ENCODE measurements around the gene MGAT5. TPM values are rescaled to one million over a fixed set of nuclear protein-coding genes. Genes with fewer than 3 reads are reported as not detected.

Gene MGAT5
- total RNA-seq, 1 donor from 2014 or later: 23.7 TPM

DNA sequence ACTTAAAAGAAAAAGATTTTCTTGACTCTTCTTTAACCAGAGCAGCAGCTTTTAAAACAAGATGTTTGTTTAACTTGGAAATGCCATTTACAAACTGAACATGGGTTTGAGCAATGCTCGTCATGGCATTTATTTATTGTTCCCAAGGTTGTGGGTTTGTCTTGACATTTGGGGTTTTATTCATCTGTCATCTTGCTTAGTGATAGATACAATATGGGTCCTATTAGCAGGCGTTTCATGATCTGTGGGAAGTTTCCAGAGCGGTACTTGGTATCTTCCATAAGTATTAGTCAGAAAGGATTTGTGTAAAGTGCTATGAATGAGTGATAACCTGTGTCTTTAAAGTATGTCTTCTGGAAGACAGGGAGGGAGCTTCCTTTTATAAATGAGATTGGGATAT lies 29.9 kb upstream of the MGAT5 start:
- intact Hi-C loops (cut with micrococcal nuclease): no loop called here
- H3K27me3 Mint-ChIP-seq: no peaks in the 10 kb centered on the region
- H3K9me3 Mint-ChIP-seq: peaks cover 8% of the 10 kb centered on the region

DNA sequence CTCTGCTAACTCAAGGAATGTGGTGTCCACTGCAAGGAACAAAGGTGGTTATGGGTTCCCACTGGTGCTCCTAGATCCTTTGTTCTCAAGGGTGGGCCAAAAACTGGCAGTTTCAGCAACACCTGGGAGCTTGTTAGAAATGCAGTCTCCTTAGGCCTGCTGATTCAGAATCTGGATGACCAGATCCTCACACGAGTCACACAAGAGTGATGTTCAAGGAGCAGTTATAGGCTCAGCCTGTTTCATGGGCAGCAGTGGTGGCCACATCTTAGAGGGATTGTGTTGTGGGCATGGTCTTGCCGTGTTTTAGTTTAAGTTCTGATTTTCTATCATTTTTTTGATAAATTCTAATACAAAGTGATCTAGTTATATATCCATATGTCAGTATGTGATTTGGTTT lies 28.7 kb upstream of the MGAT5 start:
- intact Hi-C loops (cut with micrococcal nuclease): no loop called here
- Mint-ChIP-seq H3K4me1 (peaks cover 9% of the 10 kb centered on the region), H3K27me3 (no peaks in the 10 kb centered on the region), H3K36me3 (ENCODE audit: low read depth) (peaks cover 14% of the 10 kb centered on the region), H3K9me3 (peaks cover 13% of the 10 kb centered on the region), H3K27ac (no peak overlapping the region), H3K4me3 (no peak overlapping the region)
- no peak for DNase-seq

More for the DNA sequence above, 29.9 kb upstream of the MGAT5 start:
- Mint-ChIP-seq H3K36me3 (ENCODE audit: low read depth) (peaks cover 13% of the 10 kb centered on the region), H3K4me1 (peaks cover 14% of the 10 kb centered on the region), H3K27ac (no peak overlapping the region), H3K4me3 (no peak overlapping the region)
- DNase-seq: no peak

DNA sequence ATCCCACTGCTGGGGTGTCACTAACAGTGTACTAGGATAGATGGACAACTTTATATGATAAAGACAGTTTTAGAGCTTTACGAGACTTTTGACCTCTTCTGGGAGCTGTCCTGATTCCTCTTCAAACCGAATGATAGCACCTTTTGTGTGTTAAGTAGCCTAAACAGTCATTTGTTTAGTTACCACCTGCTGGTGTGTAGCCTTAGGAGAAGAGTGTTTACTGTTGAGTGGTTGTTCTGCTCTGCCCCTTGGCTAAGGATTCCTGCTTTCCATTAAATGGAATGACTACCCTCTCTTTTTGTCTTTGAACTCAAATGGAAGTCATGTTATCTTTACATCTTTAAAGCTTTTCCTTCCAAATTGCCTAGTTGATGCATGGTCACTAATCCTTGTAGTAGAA lies 28.0 kb upstream of the MGAT5 start:
- intact Hi-C loops (cut with micrococcal nuclease): no loop called here
- no peak for DNase-seq
- no peak overlapping the region for H3K4me3 Mint-ChIP-seq
- H3K27ac Mint-ChIP-seq: no peak overlapping the region
- H3K27me3 Mint-ChIP-seq: no peaks in the 10 kb centered on the region
- peaks cover 11% of the 10 kb centered on the region for H3K4me1 Mint-ChIP-seq
- peaks cover 14% of the 10 kb centered on the region for H3K36me3 Mint-ChIP-seq (ENCODE audit: low read depth)
- H3K9me3 Mint-ChIP-seq: peaks cover 13% of the 10 kb centered on the region

DNA sequence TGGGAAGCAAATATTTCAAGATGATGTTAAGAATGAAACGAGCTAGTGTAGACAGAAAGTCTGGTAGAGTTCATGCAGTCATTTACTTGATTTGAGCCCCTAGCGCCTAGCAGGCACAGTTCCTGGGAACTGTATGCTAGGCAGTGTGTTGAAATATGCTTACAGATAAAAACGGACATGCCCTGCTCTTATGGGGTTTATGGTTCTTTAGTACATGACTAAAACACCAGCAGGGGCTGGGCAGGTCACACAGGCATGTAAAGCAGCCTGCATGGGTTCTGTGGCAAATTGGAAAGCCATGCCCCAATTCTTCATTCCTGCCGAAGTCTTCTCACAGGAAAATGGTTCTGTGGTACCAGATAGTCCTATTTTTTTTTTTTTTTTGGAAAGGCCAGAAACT lies 27.3 kb upstream of the MGAT5 start:
- H3K9me3 Mint-ChIP-seq: peaks cover 13% of the 10 kb centered on the region
- no peak overlapping the region for H3K4me3 Mint-ChIP-seq
- no peaks in the 10 kb centered on the region for H3K27me3 Mint-ChIP-seq
- intact Hi-C loops (cut with micrococcal nuclease): no loop called here
- no peak for DNase-seq
- no peak overlapping the region for H3K27ac Mint-ChIP-seq
- peaks cover 14% of the 10 kb centered on the region for H3K36me3 Mint-ChIP-seq (ENCODE audit: low read depth)
- peaks cover 16% of the 10 kb centered on the region for H3K4me1 Mint-ChIP-seq

DNA sequence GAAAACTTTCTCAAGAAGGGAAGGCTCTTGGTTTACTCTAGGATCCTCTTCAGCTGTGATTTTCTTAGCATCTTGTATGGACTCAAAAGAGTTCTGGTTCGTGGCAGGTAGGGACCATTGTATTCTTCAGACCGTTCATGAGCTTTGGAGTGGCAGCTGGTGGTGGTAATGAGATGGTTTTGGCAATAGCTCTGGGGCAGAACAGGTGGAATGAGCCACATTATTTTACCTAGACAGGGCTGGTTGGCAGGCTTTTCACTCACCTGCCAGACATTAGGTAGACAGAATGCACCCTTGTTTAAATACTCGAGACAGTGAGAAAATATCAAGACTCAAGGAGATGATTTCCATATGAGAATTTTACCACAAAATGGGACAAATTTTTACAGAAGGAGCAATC lies 26.2 kb upstream of the MGAT5 start:
- DNase-seq: no peak
- Mint-ChIP-seq H3K36me3 (ENCODE audit: low read depth) (peaks cover 17% of the 10 kb centered on the region), H3K27me3 (no peaks in the 10 kb centered on the region), H3K27ac (no peak overlapping the region), H3K9me3 (peaks cover 18% of the 10 kb centered on the region), H3K4me1 (peaks cover 27% of the 10 kb centered on the region), H3K4me3 (no peak overlapping the region)
- intact Hi-C loops (cut with micrococcal nuclease): no loop called here

DNA sequence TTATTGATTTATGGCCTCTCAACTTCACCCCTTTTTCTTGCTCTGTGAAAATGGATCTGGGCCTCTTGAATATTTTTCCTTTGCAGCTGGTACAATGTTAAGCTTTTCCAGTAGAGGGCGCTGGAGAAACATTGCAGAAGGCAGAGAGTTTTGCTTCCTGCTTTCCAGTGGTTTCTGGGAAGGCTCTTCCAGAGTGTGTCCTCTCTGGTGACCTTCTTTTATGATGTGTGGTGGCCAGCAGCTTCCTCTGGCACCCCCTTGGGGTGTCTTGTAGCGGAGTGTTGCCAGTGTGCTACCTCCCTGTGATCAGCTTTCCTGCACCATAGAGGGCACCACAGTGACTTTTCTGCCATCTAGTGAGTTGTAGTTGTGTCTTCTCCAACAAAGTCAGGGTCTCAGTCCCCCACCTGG lies 25.4 kb upstream of the MGAT5 start:
- Mint-ChIP-seq H3K9me3 (peaks cover 18% of the 10 kb centered on the region), H3K36me3 (ENCODE audit: low read depth) (peaks cover 17% of the 10 kb centered on the region), H3K4me3 (no peak overlapping the region), H3K27me3 (no peaks in the 10 kb centered on the region), H3K27ac (no peak overlapping the region), H3K4me1 (peaks cover 35% of the 10 kb centered on the region)
- intact Hi-C loops (cut with micrococcal nuclease): no loop called here
- DNase-seq: no peak

DNA sequence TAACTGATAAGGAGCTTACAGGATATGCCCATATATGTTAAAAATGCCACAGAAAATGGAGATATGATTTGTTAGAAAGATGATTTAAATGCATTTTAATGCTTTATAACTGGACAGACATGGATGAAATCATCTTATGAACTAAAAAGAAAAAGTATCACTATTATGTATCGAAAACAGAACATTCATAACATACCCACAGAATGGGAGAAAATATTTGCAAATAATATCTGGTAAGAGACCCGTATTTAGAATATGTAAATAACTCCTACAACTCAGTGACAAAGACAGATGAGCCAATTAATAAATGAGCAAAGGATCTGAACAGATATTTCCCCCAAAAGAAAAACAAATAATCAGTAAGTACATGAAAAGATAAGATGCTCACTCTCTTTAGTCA lies 24.3 kb upstream of the MGAT5 start:
- no peak overlapping the region for H3K27ac Mint-ChIP-seq

DNA sequence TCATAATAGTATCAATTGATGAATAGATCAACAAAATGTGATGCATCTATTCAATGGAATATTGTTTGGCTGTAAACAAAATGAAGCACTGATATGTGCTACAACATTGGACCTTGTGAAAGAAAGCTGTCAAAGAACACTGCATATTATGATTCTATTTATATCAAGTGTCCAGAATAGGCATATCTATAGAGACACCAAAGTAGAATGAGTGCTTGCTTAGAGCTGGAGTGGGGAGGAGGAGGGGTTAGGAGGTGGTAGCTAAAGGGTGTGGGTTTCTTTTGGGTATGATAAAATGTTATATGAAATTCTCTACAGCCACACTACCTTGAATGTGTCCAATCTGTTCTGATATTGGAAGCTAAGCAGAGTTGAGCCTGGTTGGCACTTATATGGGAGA lies 23.0 kb upstream of the MGAT5 start:
- H3K27ac Mint-ChIP-seq: peak overlapping the region; percentile 48
- peaks cover 18% of the 10 kb centered on the region for H3K9me3 Mint-ChIP-seq
- H3K4me3 Mint-ChIP-seq: no peak overlapping the region
- H3K4me1 Mint-ChIP-seq: peaks cover 53% of the 10 kb centered on the region
- intact Hi-C loops (cut with micrococcal nuclease): loop anchor here (5.0 kb wide), 1 partner anchor 181 kb away; no protein-coding TSS in a partner anchor
- peaks cover 17% of the 10 kb centered on the region for H3K36me3 Mint-ChIP-seq (ENCODE audit: low read depth)
- no peak for DNase-seq
- no peaks in the 10 kb centered on the region for H3K27me3 Mint-ChIP-seq

More for the DNA sequence above, 24.3 kb upstream of the MGAT5 start:
- peaks cover 43% of the 10 kb centered on the region for H3K4me1 Mint-ChIP-seq
- peaks cover 18% of the 10 kb centered on the region for H3K9me3 Mint-ChIP-seq
- H3K27me3 Mint-ChIP-seq: no peaks in the 10 kb centered on the region
- no peak overlapping the region for H3K4me3 Mint-ChIP-seq
- H3K36me3 Mint-ChIP-seq (ENCODE audit: low read depth): peaks cover 17% of the 10 kb centered on the region
- intact Hi-C loops (cut with micrococcal nuclease): no loop called here
- no peak for DNase-seq

DNA sequence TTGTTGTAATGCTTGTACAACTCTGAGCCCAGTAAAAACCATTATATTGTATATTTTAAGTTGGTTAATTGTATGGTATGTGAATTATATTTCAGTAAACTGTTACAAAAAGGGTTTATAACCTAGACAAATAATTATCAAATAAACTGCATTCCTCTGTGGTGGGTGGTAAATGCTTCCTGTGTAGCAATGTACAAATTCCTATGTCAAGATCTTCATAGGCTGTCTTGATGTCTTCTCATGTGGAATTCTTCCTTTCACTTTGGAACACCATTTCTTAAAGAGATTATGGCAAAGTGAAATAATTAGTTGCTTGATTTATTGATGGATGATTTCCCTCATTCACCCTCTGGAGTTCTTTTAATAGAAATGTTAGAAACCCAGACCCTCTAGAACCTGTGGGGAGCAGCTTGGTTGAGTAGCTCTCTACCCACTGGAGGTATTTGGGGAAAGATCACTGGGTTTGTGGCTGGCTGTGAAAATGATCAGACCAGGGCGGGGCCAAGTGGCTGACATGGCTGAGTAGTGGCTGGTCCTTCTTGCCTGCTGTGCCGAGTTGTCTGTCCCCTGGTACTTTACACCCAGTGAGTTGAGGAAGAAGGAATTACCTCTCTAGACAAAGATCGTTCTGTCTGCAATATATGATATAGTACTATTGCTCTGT lies 22.4 kb upstream of the MGAT5 start:
- intact Hi-C loops (cut with micrococcal nuclease): loop anchor here (5.0 kb wide), 1 partner anchor 181 kb away; no protein-coding TSS in a partner anchor
- peak overlapping the region; percentile 84 for H3K27ac Mint-ChIP-seq
- H3K4me1 Mint-ChIP-seq: peaks cover 58% of the 10 kb centered on the region
- peaks cover 18% of the 10 kb centered on the region for H3K9me3 Mint-ChIP-seq
- H3K4me3 Mint-ChIP-seq: peak overlapping the region; percentile 38
- H3K27me3 Mint-ChIP-seq: no peaks in the 10 kb centered on the region
- H3K36me3 Mint-ChIP-seq (ENCODE audit: low read depth): peaks cover 17% of the 10 kb centered on the region
- no peak for DNase-seq

DNA sequence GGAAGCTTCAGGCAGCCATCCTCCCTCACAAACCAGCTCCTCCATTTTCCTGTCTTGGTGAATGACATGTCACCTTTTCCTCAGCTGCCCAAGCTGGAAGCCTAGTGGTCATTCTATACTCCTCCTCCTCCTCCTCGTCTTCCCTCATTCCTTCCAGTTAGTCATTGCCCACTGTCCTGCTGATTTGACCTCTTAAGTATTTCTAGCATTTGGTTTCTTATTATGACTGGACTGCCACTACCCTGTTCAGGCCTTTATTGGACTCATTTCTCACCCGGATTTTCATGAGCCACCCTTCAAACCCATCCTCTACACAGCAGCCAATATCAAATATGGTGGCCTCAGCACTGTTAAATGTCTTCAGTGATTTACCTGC lies 21.9 kb upstream of the MGAT5 start:
- Mint-ChIP-seq H3K36me3 (ENCODE audit: low read depth) (peaks cover 17% of the 10 kb centered on the region), H3K27me3 (no peaks in the 10 kb centered on the region), H3K4me3 (peak overlapping the region; percentile 38), H3K4me1 (peaks cover 61% of the 10 kb centered on the region), H3K27ac (peak overlapping the region; percentile 84), H3K9me3 (peaks cover 18% of the 10 kb centered on the region)
- DNase-seq: no peak
- intact Hi-C loops (cut with micrococcal nuclease): loop anchor here (5.0 kb wide), 1 partner anchor 180 kb away; no protein-coding TSS in a partner anchor

DNA sequence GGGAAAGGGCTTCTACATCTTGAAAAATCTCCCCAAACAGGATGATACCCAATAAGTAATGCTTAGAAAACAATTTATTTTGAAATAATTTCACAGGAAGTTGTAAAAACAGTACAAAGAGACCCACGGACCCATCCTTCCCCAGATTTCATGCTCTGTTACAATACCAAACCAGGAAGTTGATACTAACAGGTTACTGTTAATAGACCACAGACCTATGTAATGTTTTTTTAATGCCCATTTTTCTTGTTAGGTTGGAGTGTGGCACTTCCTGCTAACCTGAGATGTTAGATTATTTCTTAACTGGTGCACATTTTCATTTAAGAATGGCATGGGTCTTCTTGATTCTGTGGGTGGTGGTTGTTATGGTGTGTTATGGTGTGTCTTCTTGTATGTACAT lies 21.4 kb upstream of the MGAT5 start:
- peaks cover 61% of the 10 kb centered on the region for H3K4me1 Mint-ChIP-seq
- peak overlapping the region; percentile 67 for H3K4me3 Mint-ChIP-seq
- no peaks in the 10 kb centered on the region for H3K27me3 Mint-ChIP-seq
- DNase-seq: no peak
- peaks cover 17% of the 10 kb centered on the region for H3K36me3 Mint-ChIP-seq (ENCODE audit: low read depth)
- peaks cover 18% of the 10 kb centered on the region for H3K9me3 Mint-ChIP-seq
- peak overlapping the region; percentile 84 for H3K27ac Mint-ChIP-seq
- intact Hi-C loops (cut with micrococcal nuclease): loop anchor here (5.0 kb wide), 1 partner anchor 180 kb away; no protein-coding TSS in a partner anchor

DNA sequence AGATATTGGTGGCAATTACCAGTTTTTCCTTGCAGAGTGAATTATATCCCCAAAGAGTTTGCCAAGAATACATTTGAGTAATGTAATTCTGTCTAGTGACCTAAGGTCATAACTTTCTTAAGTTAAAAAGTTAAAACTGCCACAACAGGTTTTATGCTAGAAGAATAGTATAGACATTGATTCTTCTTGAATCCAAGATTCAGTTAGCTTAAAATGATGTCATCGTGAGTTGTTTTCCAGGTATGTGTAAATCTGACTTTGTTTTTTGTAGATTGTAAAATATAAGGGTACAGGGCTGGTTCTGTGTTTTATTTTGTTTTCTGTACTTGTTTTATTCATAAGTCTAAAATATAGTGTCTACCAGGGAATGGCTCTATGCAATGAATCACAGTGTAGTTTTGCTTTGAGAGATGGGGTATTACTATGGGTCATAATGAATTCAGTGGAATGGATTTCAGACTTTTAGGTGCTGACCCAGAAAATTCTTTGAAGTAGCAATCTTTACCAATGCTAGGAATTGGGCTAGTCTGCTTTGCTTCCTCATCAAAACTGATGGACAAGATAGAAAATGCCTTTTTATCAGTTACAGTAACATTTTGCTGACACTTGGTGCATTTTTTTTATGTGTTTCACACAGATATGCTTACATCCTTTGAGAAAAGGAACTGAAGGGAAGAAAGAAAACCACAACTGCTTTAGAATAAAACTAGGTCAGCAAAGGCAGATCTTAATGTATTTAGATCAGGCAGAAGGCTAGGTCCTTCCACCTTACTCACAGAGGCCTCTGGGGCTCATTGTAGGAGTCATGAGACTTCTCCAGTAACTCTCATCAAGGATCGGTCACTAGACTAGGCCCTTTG lies 20.8 kb upstream of the MGAT5 start:
- Mint-ChIP-seq H3K9me3 (peaks cover 12% of the 10 kb centered on the region), H3K4me1 (peaks cover 58% of the 10 kb centered on the region), H3K27me3 (no peaks in the 10 kb centered on the region), H3K27ac (peak overlapping the region; percentile 84), H3K4me3 (peak overlapping the region; percentile 67), H3K36me3 (ENCODE audit: low read depth) (peaks cover 11% of the 10 kb centered on the region)
- intact Hi-C loops (cut with micrococcal nuclease): loop anchor here (1.0 to 5.0 kb wide), 6 partner anchors 15 to 179 kb away; no protein-coding TSS in a partner anchor
- peak; percentile 75 for DNase-seq

DNA sequence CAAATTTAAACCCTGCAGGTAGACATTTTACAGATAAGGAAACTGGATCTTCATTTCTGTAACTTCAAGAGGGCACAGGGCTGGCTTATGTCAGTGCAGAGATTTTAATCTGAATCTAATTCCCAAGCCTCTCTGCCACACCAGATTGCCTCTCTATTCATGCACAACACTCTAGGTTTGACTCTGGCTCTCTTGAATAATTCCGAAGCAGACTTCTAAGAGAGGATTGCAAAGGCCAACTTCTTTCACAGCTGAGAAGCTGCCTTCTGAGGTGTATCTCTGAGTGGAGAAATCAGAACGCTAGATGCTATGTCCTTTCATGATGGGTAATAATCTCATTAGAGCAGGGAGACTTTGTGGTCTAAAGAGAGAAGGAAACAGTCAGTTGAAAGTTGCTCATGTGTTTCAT lies 20.1 kb upstream of the MGAT5 start:
- Mint-ChIP-seq H3K27me3 (no peaks in the 10 kb centered on the region), H3K36me3 (ENCODE audit: low read depth) (peaks cover 7% of the 10 kb centered on the region), H3K4me1 (peaks cover 58% of the 10 kb centered on the region), H3K9me3 (peaks cover 10% of the 10 kb centered on the region), H3K27ac (peak overlapping the region; percentile 84), H3K4me3 (peak overlapping the region; percentile 67)
- intact Hi-C loops (cut with micrococcal nuclease): loop anchor here (1.0 to 5.0 kb wide), 6 partner anchors 15 to 179 kb away; no protein-coding TSS in a partner anchor
- DNase-seq: no peak

DNA sequence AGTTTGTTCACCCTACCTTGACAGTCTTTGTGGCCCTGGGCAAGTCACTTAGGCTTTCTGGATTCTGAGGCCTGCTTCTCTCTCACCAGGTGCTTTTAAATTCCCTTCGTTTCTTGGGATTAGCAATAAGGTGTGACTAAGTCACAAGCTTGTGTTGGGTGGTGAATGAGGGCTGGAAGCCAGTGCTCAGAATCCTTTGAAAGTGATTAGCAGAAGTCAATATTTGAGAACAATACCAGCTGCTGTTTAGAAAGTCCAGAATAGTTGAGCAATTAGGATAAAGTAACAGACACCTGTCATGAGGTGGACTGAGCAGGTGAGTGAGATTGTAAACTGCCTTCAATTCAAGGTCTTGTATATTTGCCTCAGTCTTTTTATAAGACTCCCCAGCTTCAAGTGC lies 19.3 kb upstream of the MGAT5 start:
- Mint-ChIP-seq H3K27me3 (no peaks in the 10 kb centered on the region), H3K36me3 (ENCODE audit: low read depth) (peaks cover 4% of the 10 kb centered on the region), H3K4me1 (peaks cover 61% of the 10 kb centered on the region), H3K9me3 (peaks cover 9% of the 10 kb centered on the region), H3K4me3 (no peak overlapping the region), H3K27ac (peak overlapping the region; percentile 84)
- intact Hi-C loops (cut with micrococcal nuclease): loop anchor here (5.0 kb wide), 1 partner anchor 178 kb away; no protein-coding TSS in a partner anchor
- DNase-seq: no peak
